Heart left ventricle (tissue), 16 donors: ENCODE measurements around the gene SPAG9. TPM values are rescaled to one million over a fixed set of nuclear protein-coding genes. Genes with fewer than 3 reads are reported as not detected.
A peak's percentile ranks its signal among the peaks of the same experiment; 100 is the strongest.
"Not testable (repeated sequence)": the region's sequence is repeated elsewhere in the genome, so short reads cannot be mapped to it uniquely, and the experiment has no call there.

Experiments
- ATAC-seq, 4 donors: fragments of 200-7000 bp; cut with Tn5 transposase; one replicate each; pipeline ENCODE4 v1.9.1; 2020 to 2022; ENCODE audit warnings: moderate library complexity in 4 of 4, mild to moderate bottlenecking in 3 of 4, moderate number of reproducible peaks in 1 of 4
- DNase-seq, 5 donors: peaks; one replicate each; pipeline ENCODE4 v3.0.0-alpha.2; 2020
- H3K27ac ChIP-seq, 12 donors: fragments of 200-600 bp; sonication (generic) in 4 of 12; one replicate each; pipeline versions ENCODE4 v1.5.0 to v1.8.0; 2016 to 2022; ENCODE audit warnings: mild to moderate bottlenecking in 2 of 12
- H3K27me3 ChIP-seq, 9 donors: fragments of 200-600 bp; sonication (generic) in 2 of 9; one replicate each; pipeline versions ENCODE4 v1.5.1 to v1.8.0; 2016 to 2022; ENCODE audit warnings: mild to moderate bottlenecking in 3 of 9
- H3K36me3 ChIP-seq, 9 donors: fragments of 200-600 bp; sonication (generic) in 2 of 9; one replicate each; pipeline versions ENCODE4 v1.5.0 to v1.8.0; 2018 to 2022; ENCODE audit warnings: mild to moderate bottlenecking in 2 of 9
- H3K4me1 ChIP-seq, 12 donors: fragments of 200-600 bp; sonication (generic) in 4 of 12; one replicate each; pipeline versions ENCODE4 v1.5.0 to v1.8.0; 2016 to 2022; ENCODE audit warnings: mild to moderate bottlenecking in 3 of 12
- H3K4me3 ChIP-seq, 12 donors: fragments of 200-600 bp; sonication (generic) in 4 of 12; one replicate each; pipeline versions ENCODE4 v1.5.0 to v1.8.0; 2017 to 2022; ENCODE audit warnings: mild to moderate bottlenecking in 9 of 12, moderate library complexity in 4 of 12
- H3K9me3 ChIP-seq, 12 donors: fragments of 200-600 bp; sonication (generic) in 4 of 12; one replicate each; pipeline versions ENCODE4 v1.5.0 to v1.8.0; 2016 to 2022; ENCODE audit warnings: mild to moderate bottlenecking in 1 of 12
- POLR2A ChIP-seq, 2 donors: fragments of 450-650 bp; IDR thresholded peaks; one replicate each; pipeline ENCODE4 v1.6.1; 2017; ENCODE audit warnings: antibody characterized with exemption in 2 of 2, mild to moderate bottlenecking in 2 of 2, moderate library complexity in 2 of 2
- WGBS, 4 donors: extraction: QIAGEN DNeasy Blood & Tissue Kit in 2 of 4; methylation state at CpG; one replicate each; pipeline versions ENCODE4 v1.1.5 to v1.1.7; 2013 to 2018; 5-methylcytosine and 5-hydroxymethylcytosine counted together
- intact Hi-C, 10 donors: fragments of 100-400 bp; cut with DNase I; formaldehyde crosslinking; loops; one replicate each; pipeline versions ENCODE4 v1.11.1 to v1.14.2; 2022
- polyA plus RNA-seq, 2 donors: library from polyadenylated mRNA; stranded (reverse); fragments of 200-250 nt; gene quantifications; one replicate each; pipeline ENCODE4 v1.2.3, GENCODE V29; 2013
- total RNA-seq, 9 donors: library from RNA; depleted of rRNA in 2 of 9; stranded (reverse); fragments of >200 nt in 2 of 9; fragmentation: NEBNext Ultra II Directional in 3 of 9; extraction: Animal tissue kit (Norgen Biotek cat#: 25700) in 3 of 9; gene quantifications; one replicate each; pipeline versions ENCODE4 v1.1.0 to v1.2.4, GENCODE V29; 2016 to 2023
- TF ChIP-seq, protein P1 (sequence below), 12 donors: fragments of 200-600 bp; sonication (generic) in 4 of 12; IDR thresholded peaks; one replicate each; pipeline versions ENCODE4 v1.5.0 to v1.8.0; 2018 to 2022; ENCODE audit warnings: antibody characterized with exemption in 12 of 12, mild to moderate bottlenecking in 5 of 12
- donor health status: ischemic (EF 13 %, LVEDD 7.1; RV severe dilation, severe dysfunction).
- donor health status: healthy with polysubstance abuse.
- donor health status: DM: no; HTN: yes; CAD: no.
- donor health status: DM: no; HTN: no; CAD: no.
- donor health status: ischemic (EF 25% LVEDD 6.9; RV normal size, moderate dysfunction).
- donor health status: ischemic (EF 25% LVEDD 5.7; RV mildly dilated, moderate dysfunction).
- donor health status: healthy.
- donor health status: DM: yes; HTN: yes; CAD: no.
- donor health status: ischemic (EF 35%, LVEDD 5.7; RV mildly dilated, moderate dysfunction).
- donor health status: nonischemic (EF 11% LVEDD 7.7; RV severe dilation, severe dysfunction).
- donor health status: DM: yes; HTN: yes; CAD: no.
- donor health status: PGD.
- donor health status: ischemic (EF 29% LVEDD 5.4; RV normal size, mild dysfunction).
- donor health status: nonischemic (EF 23%, LVEDD 6.1; RV moderate dilation, normal function).

Gene SPAG9
- total and polyA plus RNA-seq, 11 donors, result 15.9 to 65.4 (median 52.9) TPM

DNA sequence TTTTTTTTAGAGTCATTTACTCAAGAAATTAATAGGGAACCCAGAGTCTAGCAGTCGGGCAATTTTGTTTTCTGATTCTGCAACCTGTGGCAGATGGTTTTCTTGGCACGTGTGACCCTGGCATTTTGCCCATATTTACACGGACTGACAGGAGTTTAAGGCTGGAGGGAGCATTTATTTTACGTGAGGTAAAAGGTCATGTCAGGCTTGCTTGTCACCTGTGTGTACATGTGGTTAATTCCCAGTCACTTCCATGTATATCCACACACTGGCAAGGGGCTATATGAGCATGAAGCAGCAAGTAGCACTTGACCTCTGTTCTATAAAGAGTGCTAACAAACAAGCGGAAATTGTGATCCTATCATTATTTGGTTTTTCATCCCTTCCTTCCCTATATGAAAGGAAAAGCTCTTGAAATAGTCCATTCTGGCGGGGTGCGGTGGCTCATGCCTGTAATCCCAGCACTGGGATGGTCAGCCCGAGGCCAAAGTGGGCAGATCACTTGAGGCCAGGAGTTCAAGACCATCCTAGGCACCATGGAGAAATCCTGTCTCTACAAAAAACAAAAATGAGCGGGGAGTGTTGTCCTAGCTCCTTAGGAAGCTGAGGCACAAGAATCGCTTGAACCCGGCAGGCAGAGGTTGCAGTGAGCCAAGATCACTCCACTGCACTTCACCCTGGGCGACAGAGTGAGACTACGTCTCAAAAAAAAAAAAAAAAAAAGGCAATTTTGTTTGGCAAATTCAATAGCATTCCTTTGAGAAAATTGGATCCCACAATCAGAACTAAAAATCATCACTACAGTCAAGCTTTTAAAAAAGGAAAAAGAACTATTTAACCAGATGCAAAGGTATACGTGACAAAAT, 2.1 kb downstream of the SPAG9 start:
- DNase-seq (peak in 1 of 5 donors; percentile 35), ATAC-seq (no peak)
- Histone ChIP-seq H3K4me1 (peaks cover 8 to 57% (median 31%) of the 10 kb centered on the region in 12 donors), H3K27ac (peak overlapping the region in 6 of 12 donors; percentile 21 to 100 (median 73)), H3K9me3 (no peaks in the 10 kb centered on the region), H3K4me3 (peak overlapping the region in 8 of 12 donors; percentile 91 to 100 (median 98)), H3K27me3 (no peaks in the 10 kb centered on the region), H3K36me3 (no peaks in the 10 kb centered on the region)
- no peak for TF ChIP-seq POLR2A (IDR thresholded peaks at IDR 0.05)
- TF ChIP-seq, protein P1, sequence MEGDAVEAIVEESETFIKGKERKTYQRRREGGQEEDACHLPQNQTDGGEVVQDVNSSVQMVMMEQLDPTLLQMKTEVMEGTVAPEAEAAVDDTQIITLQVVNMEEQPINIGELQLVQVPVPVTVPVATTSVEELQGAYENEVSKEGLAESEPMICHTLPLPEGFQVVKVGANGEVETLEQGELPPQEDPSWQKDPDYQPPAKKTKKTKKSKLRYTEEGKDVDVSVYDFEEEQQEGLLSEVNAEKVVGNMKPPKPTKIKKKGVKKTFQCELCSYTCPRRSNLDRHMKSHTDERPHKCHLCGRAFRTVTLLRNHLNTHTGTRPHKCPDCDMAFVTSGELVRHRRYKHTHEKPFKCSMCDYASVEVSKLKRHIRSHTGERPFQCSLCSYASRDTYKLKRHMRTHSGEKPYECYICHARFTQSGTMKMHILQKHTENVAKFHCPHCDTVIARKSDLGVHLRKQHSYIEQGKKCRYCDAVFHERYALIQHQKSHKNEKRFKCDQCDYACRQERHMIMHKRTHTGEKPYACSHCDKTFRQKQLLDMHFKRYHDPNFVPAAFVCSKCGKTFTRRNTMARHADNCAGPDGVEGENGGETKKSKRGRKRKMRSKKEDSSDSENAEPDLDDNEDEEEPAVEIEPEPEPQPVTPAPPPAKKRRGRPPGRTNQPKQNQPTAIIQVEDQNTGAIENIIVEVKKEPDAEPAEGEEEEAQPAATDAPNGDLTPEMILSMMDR (IDR thresholded peaks at IDR 0.05), result no peak
- intact Hi-C loops, result loop anchor here in 3 of 10 donors (1.0 to 10.0 kb wide), 3 partner anchors 34 to 254 kb away; partner anchors contain the start of genes NME1 (in 2 of the 3) and TOB1 (in 1 of the 3)
- 35 to 46% (median 40%) methylated on average over 14 of the region's 14 CpGs for WGBS, 4 donors

DNA sequence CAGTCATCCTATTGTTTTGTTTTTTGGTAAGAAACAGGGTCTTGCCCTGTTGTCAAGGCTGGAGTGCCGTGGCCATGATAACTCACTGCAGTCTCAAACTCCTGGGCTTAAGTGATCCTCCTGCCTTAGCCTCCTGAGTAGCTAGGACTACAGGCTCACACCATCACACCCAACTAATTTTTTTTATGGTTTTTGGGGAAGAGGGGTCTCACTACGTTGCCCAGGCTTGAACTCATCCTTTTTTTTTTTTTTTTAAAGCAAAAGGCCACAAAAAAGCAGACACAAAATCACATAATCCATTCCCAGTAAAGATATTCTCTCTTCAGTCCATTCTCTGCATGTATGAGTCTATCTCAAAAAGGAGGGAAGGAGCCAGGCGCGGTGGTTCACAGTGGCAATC, 5.5 kb downstream of the SPAG9 start:
- DNase-seq (no peak), ATAC-seq (no peak)
- no peak for TF ChIP-seq POLR2A (IDR thresholded peaks at IDR 0.05)
- TF ChIP-seq, protein P1 (IDR thresholded peaks at IDR 0.05), result no peak
- intact Hi-C loops, result loop anchor here in 2 of 10 donors (5.0 to 10.0 kb wide), 2 partner anchors 37 to 250 kb away; partner anchors contain the start of genes NME1 (in 1 of the 2) and TOB1 (in 1 of the 2)
- no peaks in the 10 kb centered on the region for H3K36me3 ChIP-seq
- H3K27me3 ChIP-seq, result no peaks in the 10 kb centered on the region
- H3K4me1 ChIP-seq, result peaks cover 8 to 57% (median 35%) of the 10 kb centered on the region in 12 donors
- WGBS, 4 donors, result 86 to 94% (median 91%) methylated on average over 4 of the region's 4 CpGs
- no peak overlapping the region for H3K27ac ChIP-seq
- no peaks in the 10 kb centered on the region for H3K9me3 ChIP-seq
- H3K4me3 ChIP-seq, result no peak overlapping the region

DNA sequence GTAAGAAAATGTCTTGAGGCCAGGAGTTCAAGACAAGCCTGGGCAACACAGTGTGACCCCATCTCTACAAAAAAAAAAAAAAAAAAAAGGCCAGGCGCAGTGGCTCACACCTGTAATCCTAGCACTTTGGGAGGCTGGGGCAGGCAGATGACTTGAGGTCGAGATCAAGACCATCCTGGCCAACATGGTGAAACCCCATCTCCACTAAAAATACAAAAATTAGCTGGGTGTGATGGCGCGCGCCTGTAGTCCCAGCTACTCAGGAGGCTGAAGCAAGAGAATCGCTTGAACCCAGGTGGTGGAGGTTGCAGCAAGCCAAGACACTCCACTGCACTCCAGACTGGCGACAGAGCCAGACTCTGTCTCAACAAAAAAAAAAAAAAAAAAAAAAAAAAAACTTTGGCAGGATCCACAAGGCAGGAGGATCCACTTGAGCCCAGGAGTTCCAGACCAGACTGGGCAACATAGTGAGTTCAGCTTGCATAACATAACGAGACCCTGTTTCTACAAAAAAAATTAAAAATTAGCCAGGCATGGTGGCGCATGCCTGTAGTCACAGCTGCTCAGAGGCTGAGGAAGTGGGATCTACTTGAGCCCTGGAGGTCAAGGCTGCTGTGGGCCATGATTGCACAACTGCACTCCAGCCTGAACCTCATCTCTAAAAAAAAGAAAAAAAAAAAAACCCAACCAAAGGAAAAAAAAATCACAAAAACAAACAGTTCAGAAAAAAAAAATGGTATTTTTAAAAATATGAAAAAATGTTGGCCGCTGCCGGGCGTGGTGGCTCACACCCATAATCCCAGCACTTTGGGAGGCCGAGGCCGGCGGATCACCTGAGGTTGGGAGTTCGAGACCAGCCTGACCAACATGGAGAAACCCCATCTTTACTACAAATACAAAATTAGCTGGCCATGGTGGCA, 8.1 kb downstream of the SPAG9 start:
- H3K27ac ChIP-seq, result peak overlapping the region in 8 of 12 donors; percentile 3 to 55 (median 37)
- not testable (repeated sequence) for H3K9me3 ChIP-seq, H3K4me3 ChIP-seq, H3K36me3 ChIP-seq, H3K27me3 ChIP-seq
- DNase-seq, result peak; percentile 42 to 81 (median 67)
- intact Hi-C loops, result loop anchor here in 1 of 10 donors (10.0 kb wide), 1 partner anchor 248 kb away; the partner anchor contains the start of gene TOB1
- peaks cover 0 to 35% (median 17%) of the 10 kb centered on the region in 12 donors for H3K4me1 ChIP-seq
- WGBS, 4 donors, result 73 to 85% (median 77%) methylated on average over 16 of the region's 16 CpGs
- ATAC-seq, result peak; percentile 86 to 92 (median 88)

DNA sequence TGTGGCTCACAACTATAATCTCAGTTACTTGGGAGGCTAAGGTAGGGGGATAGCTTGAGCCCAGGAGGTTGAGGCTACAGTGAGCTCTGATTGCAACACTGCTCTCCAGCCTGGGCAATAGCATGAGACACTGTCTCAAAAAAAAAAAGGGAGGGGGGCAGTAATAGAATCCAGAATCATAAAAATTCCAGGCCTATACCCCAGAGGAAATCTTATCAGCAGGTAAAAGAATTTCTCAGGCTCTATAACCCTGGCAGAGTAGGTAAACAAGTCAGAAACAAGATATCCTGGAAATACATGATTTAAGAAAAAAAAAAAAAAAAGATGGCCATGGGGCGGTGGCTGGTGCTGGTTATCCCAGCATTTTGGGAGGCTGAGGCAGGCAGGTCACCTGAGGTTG, 12.9 kb downstream of the SPAG9 start:
- intact Hi-C loops, result no loop called here
- H3K4me3 ChIP-seq, result no peak overlapping the region
- 98 to 100% (median 100%) methylated on average over 1 of the region's 1 CpG for WGBS, 4 donors
- H3K27me3 ChIP-seq, result no peaks in the 10 kb centered on the region
- H3K27ac ChIP-seq, result no peak overlapping the region
- DNase-seq, result no peak
- H3K9me3 ChIP-seq, result no peaks in the 10 kb centered on the region
- peaks cover 0 to 38% (median 12%) of the 10 kb centered on the region in 12 donors for H3K4me1 ChIP-seq
- peaks cover 0 to 4% (median 0%) of the 10 kb centered on the region in 9 donors for H3K36me3 ChIP-seq
- TF ChIP-seq, protein P1 (IDR thresholded peaks at IDR 0.05), result no peak
- TF ChIP-seq POLR2A (IDR thresholded peaks at IDR 0.05), result no peak
- no peak for ATAC-seq
